K562 (cell line): ENCODE measurements around the gene LZTS2. TPM values are rescaled to one million over a fixed set of nuclear protein-coding genes. Genes with fewer than 3 reads are reported as not detected.

Source experiments
- ATAC-seq: fragments of 200-7000 bp; cut with Tn5 transposase; 3 replicates; pipeline ENCODE4 v1.9.1; 2020; ENCODE audit warnings: moderate library complexity
- BruUV-seq: library from RNA; stranded (reverse); fragments of 400-500 nt; replicated peaks from 2 replicates; lab custom pipeline; 2021; lab: Mats Ljungman, UMichigan
- CTCF ChIA-PET: fragments of 300-600 bp; formaldehyde crosslinking; extraction: SDS; loops from one replicate; lab custom pipeline; 2021; ENCODE audit warnings: low intra/inter-chr PET ratio; lab: Yijun Ruan, JAX
- POLR2A ChIA-PET: fragments of 300-600, 350-650 bp; sonication (Branson Sonifier 250); formaldehyde crosslinking; extraction: SDS; loops from one replicate; lab custom pipeline; 2021; ENCODE audit warnings: antibody characterized with exemption, inconsistent platforms; lab: Yijun Ruan, JAX
- DNase-seq, 4 experiments: peaks; one replicate each; pipeline versions ENCODE4 v3.0.0 to v3.0.0-alpha.2; 2011 to 2018; ENCODE audit warnings: low spot score in 3 of 4, mixed read lengths in 3 of 4; ENCODE audit errors: extremely low read depth in 1 of 4
- FAIRE-seq: peaks from 2 replicates; lab custom pipeline; 2011; peaks lifted over from hg19 to GRCh38; lab: Jason Lieb, UNC
- H2AFZ ChIP-seq: 2 replicates; pipeline ENCODE4 v1.6.0; 2011; ENCODE audit warnings: low read depth, low read length, control low read depth, inconsistent platforms
- H3K27ac ChIP-seq: fragments of 200-600 bp; 3 replicates; pipeline ENCODE4 v1.8.0; 2011; ENCODE audit warnings: low read depth, mild to moderate bottlenecking, control low read depth, inconsistent platforms, low read length, moderate library complexity, mixed read lengths; ENCODE audit errors: extremely low read depth
- H3K27me3 ChIP-seq, 2 experiments: fragments of 300-600 bp in 1 of 2; 2 replicates in 1 of 2; 3 replicates in 1 of 2; pipeline versions ENCODE4 v1.6.0 to v1.8.0; 2011; ENCODE audit warnings: inconsistent platforms in 2 of 2, low read length in 2 of 2, mild to moderate bottlenecking in 1 of 2, mixed read lengths in 1 of 2, moderate library complexity in 1 of 2; ENCODE audit not compliant: control insufficient read depth in 2 of 2, insufficient read depth in 2 of 2
- H3K36me3 ChIP-seq: fragments of 300-600 bp; 3 replicates; pipeline ENCODE4 v1.8.0; 2011; ENCODE audit warnings: mild to moderate bottlenecking, low read length, inconsistent platforms; ENCODE audit not compliant: control insufficient read depth, insufficient read depth
- H3K4me1 ChIP-seq, 2 experiments: fragments of 200-600 bp in 1 of 2; replicated peaks in 1 of 2; 2 replicates in 1 of 2; 3 replicates in 1 of 2; pipeline versions ENCODE4 v1.5.1 to v1.8.0; 2011; ENCODE audit warnings: inconsistent platforms in 2 of 2, low read length in 2 of 2, mild to moderate bottlenecking in 1 of 2, mixed read lengths in 1 of 2, moderate library complexity in 1 of 2; ENCODE audit not compliant: control insufficient read depth in 2 of 2, insufficient read depth in 2 of 2
- H3K4me2 ChIP-seq: 2 replicates; pipeline ENCODE4 v1.6.1; 2011; ENCODE audit warnings: low read length, control low read depth, inconsistent platforms, mixed read lengths; ENCODE audit not compliant: insufficient read depth
- H3K4me3 ChIP-seq: fragments of 200-600 bp; sonication (generic), shearing (Covaris generic); 2 replicates; pipeline ENCODE4 v1.5.1; 2016; ENCODE audit warnings: control low read depth, inconsistent platforms
- H3K79me2 ChIP-seq: fragments of 200-600 bp; 3 replicates; pipeline ENCODE4 v1.8.0; 2011; ENCODE audit warnings: low read length, inconsistent platforms; ENCODE audit not compliant: control insufficient read depth, insufficient read depth
- H3K9ac ChIP-seq, 2 experiments: 2 replicates each; pipeline versions ENCODE4 v1.6.0 to v1.6.1; 2011; ENCODE audit warnings: low read depth in 2 of 2, low read length in 2 of 2, control low read depth in 1 of 2, inconsistent platforms in 1 of 2, mild to moderate bottlenecking in 1 of 2, mixed read lengths in 1 of 2; ENCODE audit not compliant: insufficient read depth in 1 of 2
- H3K9me1 ChIP-seq: one replicate; pipeline ENCODE4 v1.6.0; 2011; ENCODE audit warnings: inconsistent platforms, mild to moderate bottlenecking, low read length, moderate library complexity; ENCODE audit not compliant: control insufficient read depth, insufficient read depth
- H3K9me3 ChIP-seq: replicated peaks from 2 replicates; pipeline ENCODE4 v1.5.1; 2011; ENCODE audit warnings: low read depth, low read length, inconsistent platforms; ENCODE audit not compliant: control insufficient read depth, insufficient read depth
- H4K20me1 ChIP-seq: replicated peaks from 2 replicates; pipeline ENCODE4 v1.6.1; 2011; ENCODE audit warnings: low read length, inconsistent platforms, mixed read lengths; ENCODE audit not compliant: control insufficient read depth, insufficient read depth
- CLOCK ChIP-seq: fragments of 250-450 bp; sonication (Bioruptor Pico); IDR thresholded peaks from 2 replicates; pipeline ENCODE4 v1.4.0; 2020; ENCODE audit warnings: mild to moderate bottlenecking, moderate library complexity, borderline replicate concordance
- E2F5 ChIP-seq: sonication (generic); formaldehyde crosslinking; IDR thresholded peaks from 2 replicates; pipeline ENCODE4 v1.8.0; 2022; ENCODE audit warnings: mild to moderate bottlenecking, missing genetic modification reagents
- FOXJ2 ChIP-seq: fragments of 200-800 bp; sonication (Bioruptor generic); IDR thresholded peaks from 2 replicates; pipeline ENCODE4 v1.6.1; 2016; ENCODE audit warnings: missing genetic modification characterization, missing compliant biosample characterization
- HMGN3 ChIP-seq: IDR thresholded peaks from 2 replicates; pipeline ENCODE4 v1.6.1; 2011; ENCODE audit warnings: borderline replicate concordance, low read depth, mild to moderate bottlenecking, mixed read lengths, low read length; ENCODE audit not compliant: insufficient read length; ENCODE audit errors: extremely low read depth
- HOXB6 ChIP-seq: fragments of 250-450 bp; sonication (Bioruptor Pico); IDR thresholded peaks from 2 replicates; pipeline ENCODE4 v1.5.1; 2022; ENCODE audit warnings: mild to moderate bottlenecking, borderline replicate concordance
- NR4A1 ChIP-seq, 2 experiments: fragments of 250-450 bp in 1 of 2; fragments of 450-650 bp in 1 of 2; sonication (Bioruptor Pico) in 1 of 2; IDR thresholded peaks; 2 replicates each; pipeline versions ENCODE4 v1.4.0 to v1.6.1; 2016 to 2020; ENCODE audit warnings: mild to moderate bottlenecking in 2 of 2, missing compliant biosample characterization in 1 of 2, missing genetic modification characterization in 1 of 2, moderate library complexity in 1 of 2
- OTX1 ChIP-seq: fragments of 450-650 bp; formaldehyde crosslinking; IDR thresholded peaks from 2 replicates; pipeline ENCODE4 v1.4.0; 2022; ENCODE audit warnings: mild to moderate bottlenecking
- POLR2AphosphoS2 ChIP-seq: IDR thresholded peaks from 2 replicates; pipeline ENCODE4 v1.6.1; 2012; ENCODE audit warnings: low read length, improper control_type of control experiment
- RBM34 ChIP-seq: fragments of 200-400 bp; formaldehyde crosslinking; IDR thresholded peaks from 2 replicates; pipeline ENCODE4 v1.6.1; 2018; ENCODE audit warnings: low read length, borderline replicate concordance; ENCODE audit not compliant: insufficient read depth
- SMAD4 ChIP-seq: fragments of 250-450 bp; sonication (Bioruptor Pico); conservative IDR thresholded peaks from 2 replicates; pipeline ENCODE4 v1.8.0; 2021; ENCODE audit warnings: inconsistent platforms, mild to moderate bottlenecking, moderate library complexity
- STAT5B ChIP-seq: fragments of 250-450 bp; sonication (Bioruptor Pico); IDR thresholded peaks from 2 replicates; pipeline ENCODE4 v1.8.0; 2021; ENCODE audit warnings: mild to moderate bottlenecking, inconsistent platforms
- TEAD4 ChIP-seq, 2 experiments: sonication (generic) in 1 of 2; formaldehyde crosslinking in 1 of 2; IDR thresholded peaks; 2 replicates each; pipeline versions ENCODE4 v1.6.1 to v1.8.0; 2012 to 2022; ENCODE audit warnings: borderline replicate concordance in 1 of 2, inconsistent platforms in 1 of 2, low read length in 1 of 2, mild to moderate bottlenecking in 1 of 2, missing genetic modification reagents in 1 of 2
- ZBTB26 ChIP-seq: fragments of 450-650 bp; formaldehyde crosslinking; IDR thresholded peaks from 2 replicates; pipeline ENCODE4 v1.4.0; 2022; ENCODE audit warnings: missing genetic modification characterization
- ZNF830 ChIP-seq: fragments of 250-450 bp; sonication (Bioruptor Pico); IDR thresholded peaks from 2 replicates; pipeline ENCODE4 v1.5.0; 2021; ENCODE audit warnings: mild to moderate bottlenecking
- WGBS: fragments of 100-300 bp; shearing (Covaris generic); methylation state at CpG from one replicate; pipeline ENCODE4 v1.1.6; 2016; ENCODE audit warnings: low coverage, mixed read lengths; ENCODE audit not compliant: insufficient coverage; ENCODE audit errors: missing lambda C conversion rate; 5-methylcytosine and 5-hydroxymethylcytosine counted together
- in situ Hi-C: fragments of 300-500 bp; cut with MboI; formaldehyde crosslinking; loops from 4 replicates; pipeline ENCODE4 v1.15.0; 2018; ENCODE audit warnings: inconsistent platforms, mixed read lengths
- intact Hi-C: fragments of 100-400 bp; cut with micrococcal nuclease; formaldehyde crosslinking; loops from 2 replicates; pipeline ENCODE4 v1.14.2; 2022
- polyA plus RNA-seq, 8 experiments: library from polyadenylated mRNA; depleted of rRNA in 4 of 8; stranded (reverse) in 5 of 8; unstranded in 3 of 8; fragments of >200 nt; fragmentation: Nextera tagmentation in 2 of 8; fragmentation: Illumina TruSeq in 1 of 8; extraction: Ambion mirVana in 2 of 8; extraction: Trizol in 1 of 8; gene quantifications; 2 replicates each; pipeline versions ENCODE4 v1.2.1 to v1.2.3, GENCODE V29; 2011 to 2014; ENCODE audit warnings: inconsistent platforms in 1 of 8, missing spikeins in 1 of 8
- total RNA-seq, 7 experiments: library from RNA; depleted of rRNA in 6 of 7; stranded (reverse); fragments of >200 nt in 6 of 7; fragmentation: Illumina TruSeq in 2 of 7; extraction: Trizol in 2 of 7; gene quantifications; 2 replicates each; pipeline versions ENCODE4 v1.2.1 to v1.2.3, GENCODE V29; 2011 to 2021; ENCODE audit warnings: low replicate concordance in 1 of 7

LZTS2 gene
- total and polyA plus RNA-seq, 9 of the 15 experiments (the other 6 are each of a cell fraction or from before 2014, with no cell fraction given), result 0.23 to 42.5 (median 14.7) TPM

GRCh38 chr10:101015582-101015973 is 16.0 kb downstream of the LZTS2 start:
- FAIRE-seq, result no peak
- no TSS peak for BruUV-seq
- ATAC-seq, result no peak
- Histone ChIP-seq H2AFZ (no peak overlapping the region), H3K79me2 (no peaks in the 10 kb centered on the region), H3K9me1 (no peaks in the 10 kb centered on the region), H3K4me2 (no peak overlapping the region), H3K27me3 (no peaks in the 10 kb centered on the region), H3K9ac (0 out of 4 replicates have a peak overlapping the region, but pooled peaks of 1 of the 2 experiments have one; percentile 9), H3K9me3 (no peaks in the 10 kb centered on the region), H4K20me1 (no peaks in the 10 kb centered on the region), H3K36me3 (no peaks in the 10 kb centered on the region), H3K4me1 (peaks cover 14 to 32% of the 10 kb centered on the region in 2 experiments; a peak in 4 of 5 replicates), H3K27ac (no peak overlapping the region), H3K4me3 (no peak overlapping the region)
- ChIA-PET CTCF (interaction anchor here (5.8 kb wide), 1 partner anchor 19 kb away, joined by 150 read pairs; the partner anchor contains the start of gene LZTS2), POLR2A (interaction anchor here (0.6 kb wide), 1 partner anchor 11 kb away, joined by 3 read pairs; no protein-coding TSS in a partner anchor)
- intact Hi-C loops (loop anchor here (2.0 to 10.0 kb wide), 2 partner anchors 49 to 137 kb away; partner anchors contain the start of gene KAZALD1), in situ Hi-C loops (loop anchor here (10.0 kb wide), 1 partner anchor 461 kb away; no protein-coding TSS in a partner anchor)
- 67% methylated on average over 5 of the region's 8 CpGs for WGBS
- DNase-seq, result no peak
- TF ChIP-seq ZNF830 (CRISPR knock-in tag) (no peak), SMAD4 (CRISPR knock-in tag) (no peak), HMGN3 (no peak), RBM34 (no peak), ZBTB26 (no peak), HOXB6 (no peak), TEAD4 (IDR thresholded peaks at IDR 0.05; ENCODE audit: low read length) (no peak), TEAD4 (CRISPR knock-in tag; IDR thresholded peaks at IDR 0.05; ENCODE audit: borderline replicate concordance) (no peak), STAT5B (CRISPR knock-in tag) (no peak), FOXJ2 (no peak), CLOCK (CRISPR knock-in tag) (no peak), OTX1 (CRISPR knock-in tag) (no peak), NR4A1 (CRISPR knock-in tag; IDR thresholded peaks at IDR 0.05) (no peak), NR4A1 (tag; IDR thresholded peaks at IDR 0.05) (no peak), POLR2AphosphoS2 (no peak), E2F5 (CRISPR knock-in tag) (no peak)
